ENCODE data around the gene PGLYRP3. TPM values are rescaled to one million over a fixed set of nuclear protein-coding genes. Genes with fewer than 3 reads are reported as not detected.
A peak's percentile ranks its signal among the peaks of the same experiment; 100 is the strongest.

PGLYRP3 gene
- total RNA-seq, 5 donors from 2014 or later (not counting 1 experiment from before 2014, with no cell fraction given) = not detected

DNA sequence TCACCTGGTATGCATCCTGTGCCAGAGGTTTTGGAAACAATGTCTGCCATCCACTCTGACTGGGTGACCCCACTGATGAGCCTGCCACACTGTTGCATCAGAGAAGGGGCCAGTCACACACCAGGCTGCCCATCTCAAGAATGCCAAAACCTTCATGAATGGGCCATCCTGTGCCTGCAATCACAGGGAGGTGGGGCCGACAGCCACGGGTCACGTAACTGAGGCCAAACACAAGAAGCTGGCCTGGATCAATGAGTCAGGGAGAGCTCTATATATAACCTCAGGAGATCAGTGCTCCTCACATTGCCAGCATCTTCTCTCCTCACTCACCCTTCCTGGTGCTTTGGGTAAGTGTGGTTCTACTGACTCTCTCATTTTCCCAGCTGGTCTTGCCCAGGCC is 53.4 kb downstream of the PGLYRP3 start, which contains the start of gene LORICRIN:
LORICRIN (plus strand) TSS at position 301 of the 400 bp plus-strand sequence. CDS start 1,263 bp downstream, outside the sequence.
- ChIA-PET POLR2A (no interaction called here), CTCF (interaction anchor here in 1 of 2 donors (0.5 kb wide), 1 partner anchor 279 kb away, joined by 3 read pairs; no protein-coding TSS in a partner anchor)
- Mint-ChIP-seq H3K4me1 (peaks cover 25 to 36% (median 27%) of the 10 kb centered on the region in 3 donors), H3K4me3 (peak within 1 kb of the TSS; percentile 58 to 84 (median 64)), H3K27ac (peak within 1 kb of the TSS in 1 of 2 donors; percentile 37), H3K9me3 (no peaks in the 10 kb centered on the region), H3K36me3 (no peaks in the 10 kb centered on the region), H3K27me3 (peaks cover 20 to 31% of the 10 kb centered on the region in 2 donors)
- WGBS (ENCODE audit: insufficient coverage) = no CpG with 5 or more reads among the region's 3 CpGs
- Histone ChIP-seq H3K36me3 (ENCODE audit: control insufficient read depth in 2 of 2, extremely low read depth in 1 of 2, insufficient read depth in 1 of 2, low read length in 1 of 2) (no peaks in the 10 kb centered on the region), H3K4me1 (ENCODE audit: control insufficient read depth in 1 of 2, extremely low read depth in 1 of 2, insufficient read depth in 2 of 2, low read length in 2 of 2) (peaks cover 12 to 18% of the 10 kb centered on the region in 2 experiments), H3K27me3 (replicated peaks in 1 of 2; ENCODE audit: control insufficient read depth in 2 of 2, extremely low read depth in 1 of 2, insufficient read depth in 2 of 2, low read length in 1 of 2) (peaks cover 9 to 34% of the 10 kb centered on the region in 2 experiments), H3K4me3 (ENCODE audit: control insufficient read depth in 1 of 2, extremely low read depth in 1 of 2, low read length in 1 of 2) (no peak within 1 kb of the TSS), H3K27ac (ENCODE audit: low read length) (no peak within 1 kb of the TSS), H3K9me3 (no peaks in the 10 kb centered on the region)
- no peak for ATAC-seq (replicated peaks in 1 of 4)
- DNase-seq = no peak

- WGBS (ENCODE audit: insufficient coverage) = no CpG with 5 or more reads among the region's 1 CpG
These were observed 59.1 kb downstream of the PGLYRP3 start for GRCh38 chr1:153253693-153254092.

DNA sequence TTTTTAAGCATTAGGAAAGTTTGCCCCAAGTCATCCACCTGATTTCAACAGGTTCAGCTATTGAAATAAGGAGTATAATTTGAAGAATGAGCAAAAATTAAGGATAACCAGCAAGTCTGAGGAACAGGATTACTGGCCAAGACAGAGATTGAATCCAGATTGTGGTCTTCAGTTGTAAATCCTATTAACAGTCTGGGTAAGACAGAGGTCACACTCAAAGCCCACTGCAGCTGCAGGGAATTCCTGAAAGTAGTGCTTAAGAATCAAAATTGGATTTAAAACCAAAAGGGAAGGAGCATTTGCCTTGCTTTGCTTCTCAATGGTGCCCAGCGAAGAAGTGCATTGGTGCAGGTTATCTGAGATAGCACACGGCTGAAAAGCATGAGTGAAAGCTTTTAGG is 59.7 kb downstream of the PGLYRP3 start:
- no peak overlapping the region for H3K27ac ChIP-seq (ENCODE audit: low read length)
- no peaks in the 10 kb centered on the region for H3K9me3 ChIP-seq
- Mint-ChIP-seq H3K27ac (no peak overlapping the region), H3K27me3 (peaks cover 20 to 21% of the 10 kb centered on the region in 2 donors), H3K4me3 (no peak overlapping the region), H3K9me3 (no peaks in the 10 kb centered on the region), H3K4me1 (peaks cover 0 to 7% (median 4%) of the 10 kb centered on the region in 3 donors), H3K36me3 (no peaks in the 10 kb centered on the region)
- whole genome bisulfite sequencing (ENCODE audit: insufficient coverage) = 82% methylated on average over 2 of the region's 2 CpGs
- H3K27me3 ChIP-seq (replicated peaks in 1 of 2; ENCODE audit: control insufficient read depth in 2 of 2, extremely low read depth in 1 of 2, insufficient read depth in 2 of 2, low read length in 1 of 2) = peaks cover 0 to 19% of the 10 kb centered on the region in 2 experiments
- H3K4me3 ChIP-seq (ENCODE audit: control insufficient read depth in 1 of 2, extremely low read depth in 1 of 2, low read length in 1 of 2) = no peak overlapping the region
- no peaks in the 10 kb centered on the region for H3K4me1 ChIP-seq (ENCODE audit: control insufficient read depth in 1 of 2, extremely low read depth in 1 of 2, insufficient read depth in 2 of 2, low read length in 2 of 2)
- H3K36me3 ChIP-seq (ENCODE audit: control insufficient read depth in 2 of 2, extremely low read depth in 1 of 2, insufficient read depth in 1 of 2, low read length in 1 of 2) = no peaks in the 10 kb centered on the region
- DNase-seq (no peak), ATAC-seq (replicated peaks in 1 of 4) (no peak)
- ChIA-PET POLR2A (no interaction called here), CTCF (no interaction called here)

More at GRCh38 chr1:153253693-153254092, 59.1 kb downstream of the PGLYRP3 start:
- ATAC-seq (replicated peaks in 1 of 4) (no peak), DNase-seq (no peak)
- Mint-ChIP-seq H3K27me3 (peaks cover 16 to 21% of the 10 kb centered on the region in 2 donors), H3K36me3 (no peaks in the 10 kb centered on the region), H3K27ac (no peak overlapping the region), H3K4me3 (peak overlapping the region in 1 of 3 donors; percentile 15), H3K4me1 (peaks cover 0 to 7% (median 4%) of the 10 kb centered on the region in 3 donors), H3K9me3 (no peaks in the 10 kb centered on the region)
- no peak overlapping the region for H3K27ac ChIP-seq (ENCODE audit: low read length)
- CTCF ChIA-PET = no interaction called here
- no peaks in the 10 kb centered on the region for H3K36me3 ChIP-seq (ENCODE audit: control insufficient read depth in 2 of 2, extremely low read depth in 1 of 2, insufficient read depth in 1 of 2, low read length in 1 of 2)
- H3K9me3 ChIP-seq = no peaks in the 10 kb centered on the region
- POLR2A ChIA-PET = no interaction called here
- peaks cover 0 to 13% of the 10 kb centered on the region in 2 experiments for H3K27me3 ChIP-seq (replicated peaks in 1 of 2; ENCODE audit: control insufficient read depth in 2 of 2, extremely low read depth in 1 of 2, insufficient read depth in 2 of 2, low read length in 1 of 2)
- H3K4me3 ChIP-seq (ENCODE audit: control insufficient read depth in 1 of 2, extremely low read depth in 1 of 2, low read length in 1 of 2) = no peak overlapping the region
- no peaks in the 10 kb centered on the region for H3K4me1 ChIP-seq (ENCODE audit: control insufficient read depth in 1 of 2, extremely low read depth in 1 of 2, insufficient read depth in 2 of 2, low read length in 2 of 2)

DNA sequence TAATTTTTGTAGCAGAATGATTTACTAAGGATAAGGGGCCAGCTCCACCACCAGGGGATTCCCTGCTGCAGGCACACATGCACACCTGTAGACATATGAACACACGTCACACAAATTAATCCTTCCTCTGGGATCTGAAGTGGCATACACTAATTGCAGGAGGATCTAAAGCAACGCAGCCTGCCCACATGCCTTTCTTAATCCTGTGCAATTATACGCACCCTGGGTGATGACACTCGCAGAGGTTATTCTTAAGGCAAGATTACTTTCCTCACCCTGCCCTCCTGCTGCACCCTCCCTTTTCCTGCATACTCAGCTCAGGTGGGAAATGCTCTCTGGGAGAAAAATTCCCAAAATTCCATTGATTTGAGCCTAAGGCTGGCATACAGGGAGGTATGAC is 60.8 kb downstream of the PGLYRP3 start:
- CTCF ChIA-PET = no interaction called here
- Mint-ChIP-seq H3K27ac (no peak overlapping the region), H3K4me1 (peaks cover 0 to 7% (median 4%) of the 10 kb centered on the region in 3 donors), H3K27me3 (peaks cover 30% of the 10 kb centered on the region in 2 donors), H3K4me3 (no peak overlapping the region), H3K9me3 (no peaks in the 10 kb centered on the region), H3K36me3 (no peaks in the 10 kb centered on the region)
- DNase-seq (no peak), ATAC-seq (replicated peaks in 1 of 4) (no peak)
- WGBS (ENCODE audit: insufficient coverage) = 87% methylated on average over 4 of the region's 4 CpGs
- no peaks in the 10 kb centered on the region for H3K9me3 ChIP-seq
- POLR2A ChIA-PET = no interaction called here
- H3K36me3 ChIP-seq (ENCODE audit: control insufficient read depth in 2 of 2, extremely low read depth in 1 of 2, insufficient read depth in 1 of 2, low read length in 1 of 2) = no peaks in the 10 kb centered on the region
- H3K4me3 ChIP-seq (ENCODE audit: control insufficient read depth in 1 of 2, extremely low read depth in 1 of 2, low read length in 1 of 2) = no peak overlapping the region
- H3K4me1 ChIP-seq (ENCODE audit: control insufficient read depth in 1 of 2, extremely low read depth in 1 of 2, insufficient read depth in 2 of 2, low read length in 2 of 2) = no peaks in the 10 kb centered on the region
- peaks cover 2 to 21% of the 10 kb centered on the region in 2 experiments for H3K27me3 ChIP-seq (replicated peaks in 1 of 2; ENCODE audit: control insufficient read depth in 2 of 2, extremely low read depth in 1 of 2, insufficient read depth in 2 of 2, low read length in 1 of 2)
- H3K27ac ChIP-seq (ENCODE audit: low read length) = no peak overlapping the region

GRCh38 chr1:153251562-153251961 is 61.2 kb downstream of the PGLYRP3 start:
- Histone ChIP-seq H3K27ac (ENCODE audit: low read length) (no peak overlapping the region), H3K27me3 (replicated peaks in 1 of 2; ENCODE audit: control insufficient read depth in 2 of 2, extremely low read depth in 1 of 2, insufficient read depth in 2 of 2, low read length in 1 of 2) (peaks cover 2 to 25% of the 10 kb centered on the region in 2 experiments), H3K36me3 (ENCODE audit: control insufficient read depth in 2 of 2, extremely low read depth in 1 of 2, insufficient read depth in 1 of 2, low read length in 1 of 2) (no peaks in the 10 kb centered on the region), H3K4me1 (ENCODE audit: control insufficient read depth in 1 of 2, extremely low read depth in 1 of 2, insufficient read depth in 2 of 2, low read length in 2 of 2) (no peaks in the 10 kb centered on the region), H3K9me3 (no peaks in the 10 kb centered on the region), H3K4me3 (ENCODE audit: control insufficient read depth in 1 of 2, extremely low read depth in 1 of 2, low read length in 1 of 2) (no peak overlapping the region)
- WGBS (ENCODE audit: insufficient coverage) = no CpG with 5 or more reads among the region's 3 CpGs
- ATAC-seq (replicated peaks in 1 of 4) (no peak), DNase-seq (no peak)
- Mint-ChIP-seq H3K36me3 (no peaks in the 10 kb centered on the region), H3K27ac (no peak overlapping the region), H3K9me3 (no peaks in the 10 kb centered on the region), H3K4me1 (peaks cover 0 to 7% (median 4%) of the 10 kb centered on the region in 3 donors), H3K4me3 (no peak overlapping the region), H3K27me3 (peaks cover 30% of the 10 kb centered on the region in 2 donors)
- CTCF ChIA-PET = no interaction called here
- POLR2A ChIA-PET = no interaction called here

DNA sequence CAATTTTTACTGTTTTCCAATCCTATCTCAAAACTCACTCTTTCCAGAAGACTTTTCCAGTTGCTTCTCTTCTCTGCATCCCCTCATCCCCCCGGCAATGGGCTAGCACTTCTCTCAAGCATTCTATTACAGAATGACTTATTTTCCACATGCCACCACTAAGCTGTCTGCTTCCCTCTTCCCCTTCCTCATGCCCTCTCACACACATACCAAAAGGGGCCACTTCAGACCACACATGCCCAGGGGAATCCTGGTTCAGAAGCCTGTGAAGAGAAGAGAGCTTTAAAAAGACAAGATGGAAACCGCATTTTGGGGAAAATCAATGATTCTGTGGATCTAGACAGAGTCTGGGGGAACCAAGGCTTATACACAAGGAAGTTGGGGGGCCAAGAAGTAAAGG is 61.7 kb downstream of the PGLYRP3 start:
- Histone ChIP-seq H3K4me1 (ENCODE audit: control insufficient read depth in 1 of 2, extremely low read depth in 1 of 2, insufficient read depth in 2 of 2, low read length in 2 of 2) (no peaks in the 10 kb centered on the region), H3K27ac (ENCODE audit: low read length) (no peak overlapping the region), H3K9me3 (no peaks in the 10 kb centered on the region), H3K36me3 (ENCODE audit: control insufficient read depth in 2 of 2, extremely low read depth in 1 of 2, insufficient read depth in 1 of 2, low read length in 1 of 2) (no peaks in the 10 kb centered on the region), H3K27me3 (replicated peaks in 1 of 2; ENCODE audit: control insufficient read depth in 2 of 2, extremely low read depth in 1 of 2, insufficient read depth in 2 of 2, low read length in 1 of 2) (peaks cover 2 to 25% of the 10 kb centered on the region in 2 experiments), H3K4me3 (ENCODE audit: control insufficient read depth in 1 of 2, extremely low read depth in 1 of 2, low read length in 1 of 2) (no peak overlapping the region)
- ChIA-PET CTCF (no interaction called here), POLR2A (no interaction called here)
- WGBS (ENCODE audit: insufficient coverage) = 63% methylated on average over 2 of the region's 2 CpGs
- H3K27ac Mint-ChIP-seq = no peak overlapping the region
- H3K9me3 Mint-ChIP-seq = no peaks in the 10 kb centered on the region
- DNase-seq = no peak
- H3K4me3 Mint-ChIP-seq = no peak overlapping the region
- no peaks in the 10 kb centered on the region for H3K36me3 Mint-ChIP-seq
- H3K4me1 Mint-ChIP-seq = peaks cover 0 to 7% (median 4%) of the 10 kb centered on the region in 3 donors
- no peak for ATAC-seq (replicated peaks in 1 of 4)
- H3K27me3 Mint-ChIP-seq = peaks cover 30 to 34% of the 10 kb centered on the region in 2 donors
